K562 (cell line): ENCODE data around the gene GNAS-AS1. TPM values are rescaled to one million over a fixed set of nuclear protein-coding genes. Genes with fewer than 3 reads are reported as not detected.

Experiments
- ADNP ChIP-seq: fragments of 200-800 bp; sonication (Bioruptor generic); IDR thresholded peaks from 2 replicates; pipeline ENCODE4 v1.6.1; 2016; ENCODE audit warnings: missing genetic modification characterization, missing compliant biosample characterization
- FOXJ2 ChIP-seq: fragments of 200-800 bp; sonication (Bioruptor generic); IDR thresholded peaks from 2 replicates; pipeline ENCODE4 v1.6.1; 2016; ENCODE audit warnings: missing genetic modification characterization, missing compliant biosample characterization
- HNRNPLL ChIP-seq: fragments of 200-400 bp; formaldehyde crosslinking; IDR thresholded peaks from 2 replicates; pipeline ENCODE4 v1.6.1; 2017; ENCODE audit warnings: low read length, low read depth, mild to moderate bottlenecking; ENCODE audit not compliant: poor library complexity, severe bottlenecking
- ID3 ChIP-seq, 2 experiments: fragments of 250-450 bp in 1 of 2; fragments of 450-650 bp in 1 of 2; sonication (Bioruptor Pico) in 1 of 2; IDR thresholded peaks; 2 replicates each; pipeline versions ENCODE4 v1.6.1 to v1.8.0; 2016 to 2021; ENCODE audit warnings: mild to moderate bottlenecking in 2 of 2, moderate library complexity in 2 of 2, missing compliant biosample characterization in 1 of 2, missing genetic modification characterization in 1 of 2
- L3MBTL2 ChIP-seq: fragments of 450-650 bp; IDR thresholded peaks from 2 replicates; pipeline ENCODE4 v1.6.1; 2016; ENCODE audit warnings: mild to moderate bottlenecking, moderate library complexity
- MEIS2 ChIP-seq: fragments of 450-650 bp; IDR thresholded peaks from 2 replicates; pipeline ENCODE4 v1.6.1; 2014; ENCODE audit warnings: mild to moderate bottlenecking; ENCODE audit not compliant: partially characterized antibody
- PBX2 ChIP-seq, 2 experiments: IDR thresholded peaks in 1 of 2; conservative IDR thresholded peaks in 1 of 2; 2 replicates each; pipeline ENCODE4 v1.6.1; 2016; ENCODE audit warnings: low read depth in 2 of 2, mild to moderate bottlenecking in 1 of 2, missing compliant biosample characterization in 1 of 2, missing genetic modification characterization in 1 of 2, moderate library complexity in 1 of 2
- RBM17 ChIP-seq: fragments of 200-400 bp; formaldehyde crosslinking; IDR thresholded peaks from 2 replicates; pipeline ENCODE4 v1.6.1; 2017; ENCODE audit warnings: low read depth, mild to moderate bottlenecking, low read length, borderline replicate concordance
- RBM22 ChIP-seq: fragments of 200-400 bp; formaldehyde crosslinking; IDR thresholded peaks from 2 replicates; pipeline ENCODE4 v1.6.1; 2018; ENCODE audit warnings: low read length, low read depth; ENCODE audit not compliant: poor library complexity, severe bottlenecking
- RREB1 ChIP-seq: fragments of 250-450 bp; sonication (Bioruptor Pico); IDR thresholded peaks from 2 replicates; pipeline ENCODE4 v1.4.0; 2020
- STAG1 ChIP-seq: sonication (generic); formaldehyde crosslinking; IDR thresholded peaks from 2 replicates; pipeline ENCODE4 v1.5.0; 2020; ENCODE audit warnings: missing genetic modification reagents, borderline replicate concordance
- ZNF197 ChIP-seq: fragments of 200-800 bp; sonication (Bioruptor generic); IDR thresholded peaks from 2 replicates; pipeline ENCODE4 v1.6.1; 2016; ENCODE audit warnings: low read depth, missing genetic modification characterization, missing compliant biosample characterization
- polyA plus RNA-seq, 8 experiments: library from polyadenylated mRNA; depleted of rRNA in 4 of 8; stranded (reverse) in 5 of 8; unstranded in 3 of 8; fragments of >200 nt; fragmentation: Nextera tagmentation in 2 of 8; fragmentation: Illumina TruSeq in 1 of 8; extraction: Ambion mirVana in 2 of 8; extraction: Trizol in 1 of 8; gene quantifications; 2 replicates each; pipeline versions ENCODE4 v1.2.1 to v1.2.3, GENCODE V29; 2011 to 2014; ENCODE audit warnings: inconsistent platforms in 1 of 8, missing spikeins in 1 of 8
- total RNA-seq, 7 experiments: library from RNA; depleted of rRNA in 6 of 7; stranded (reverse); fragments of >200 nt in 6 of 7; fragmentation: Illumina TruSeq in 2 of 7; extraction: Trizol in 2 of 7; gene quantifications; 2 replicates each; pipeline versions ENCODE4 v1.2.1 to v1.2.3, GENCODE V29; 2011 to 2021; ENCODE audit warnings: low replicate concordance in 1 of 7
- TF ChIP-seq, protein P1 (sequence below), 2 experiments: IDR thresholded peaks; 2 replicates each; pipeline ENCODE4 v1.6.1; 2011; ENCODE audit warnings: borderline replicate concordance in 1 of 2, control low read depth in 1 of 2, low read depth in 1 of 2, low read length in 1 of 2, mild to moderate bottlenecking in 1 of 2, mixed read lengths in 1 of 2, moderate library complexity in 1 of 2; ENCODE audit not compliant: insufficient read depth in 1 of 2, insufficient read length in 1 of 2, poor library complexity in 1 of 2, severe bottlenecking in 1 of 2; ENCODE audit errors: extremely low read depth in 1 of 2
- TF ChIP-seq, protein P2 (sequence below): sonication (generic); formaldehyde crosslinking; IDR thresholded peaks from 2 replicates; pipeline ENCODE4 v1.9.0; 2022; ENCODE audit warnings: mild to moderate bottlenecking, missing genetic modification reagents

Gene GNAS-AS1
- total and polyA plus RNA-seq, 9 of the 15 experiments (the other 6 are each of a cell fraction or from before 2014, with no cell fraction given), result 0.04 to 2.5 (median 0.25) TPM

DNA sequence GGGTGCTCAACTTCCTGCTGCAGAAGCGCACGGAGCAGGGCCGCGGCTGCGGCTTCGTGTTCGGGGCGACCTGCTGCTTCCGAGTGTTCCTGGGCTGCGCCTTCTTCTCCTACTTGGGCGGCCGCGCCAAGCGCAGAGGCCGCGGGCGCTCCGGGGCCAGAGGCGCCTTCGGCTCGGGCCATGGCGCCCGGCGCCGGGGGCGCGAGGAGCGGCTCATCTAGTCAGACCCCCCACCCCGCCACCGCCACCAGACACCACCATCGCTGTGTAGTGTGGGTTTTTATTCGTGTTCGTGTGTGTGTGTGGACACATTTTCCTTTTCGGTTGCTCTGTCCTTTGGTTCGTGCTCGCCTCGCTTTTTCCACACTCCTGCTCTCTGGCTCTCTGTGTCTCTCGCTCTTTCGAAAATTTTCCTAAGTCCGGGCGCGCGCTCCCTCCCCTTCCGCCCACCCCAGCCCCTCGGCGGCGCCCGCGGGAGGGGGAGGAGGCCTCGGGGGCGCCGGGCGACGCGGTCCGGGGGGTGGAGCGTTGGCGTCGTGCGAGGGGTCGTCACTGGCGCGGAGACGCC, 39.9 kb upstream of the GNAS-AS1 start (continued):
- TF ChIP-seq, protein P1, sequence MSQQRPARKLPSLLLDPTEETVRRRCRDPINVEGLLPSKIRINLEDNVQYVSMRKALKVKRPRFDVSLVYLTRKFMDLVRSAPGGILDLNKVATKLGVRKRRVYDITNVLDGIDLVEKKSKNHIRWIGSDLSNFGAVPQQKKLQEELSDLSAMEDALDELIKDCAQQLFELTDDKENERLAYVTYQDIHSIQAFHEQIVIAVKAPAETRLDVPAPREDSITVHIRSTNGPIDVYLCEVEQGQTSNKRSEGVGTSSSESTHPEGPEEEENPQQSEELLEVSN (IDR thresholded peaks at IDR 0.05; ENCODE audit: borderline replicate concordance in 1 of 2, extremely low read depth in 1 of 2, insufficient read depth in 1 of 2, insufficient read length in 1 of 2, low read depth in 1 of 2, low read length in 1 of 2, poor library complexity in 1 of 2, severe bottlenecking in 1 of 2), result peak in 1 of 2 experiments; percentile 65
- TF ChIP-seq STAG1 (no peak), ZNF197 (no peak), RBM17 (no peak), PBX2 (CRISPR knock-in tag; IDR thresholded peaks at IDR 0.05; ENCODE audit: low read depth) (no peak), PBX2 (tag; conservative IDR thresholded peaks at IDR 0.05; ENCODE audit: low read depth) (no peak), RBM22 (peak; percentile 56), MEIS2 (no peak), HNRNPLL (no peak), ID3 (CRISPR knock-in tag; IDR thresholded peaks at IDR 0.05) (no peak), ID3 (tag; IDR thresholded peaks at IDR 0.05) (no peak), ADNP (tag) (no peak), L3MBTL2 (peak; percentile 85), FOXJ2 (tag) (no peak), RREB1 (CRISPR knock-in tag) (no peak)
- TF ChIP-seq, protein P2, sequence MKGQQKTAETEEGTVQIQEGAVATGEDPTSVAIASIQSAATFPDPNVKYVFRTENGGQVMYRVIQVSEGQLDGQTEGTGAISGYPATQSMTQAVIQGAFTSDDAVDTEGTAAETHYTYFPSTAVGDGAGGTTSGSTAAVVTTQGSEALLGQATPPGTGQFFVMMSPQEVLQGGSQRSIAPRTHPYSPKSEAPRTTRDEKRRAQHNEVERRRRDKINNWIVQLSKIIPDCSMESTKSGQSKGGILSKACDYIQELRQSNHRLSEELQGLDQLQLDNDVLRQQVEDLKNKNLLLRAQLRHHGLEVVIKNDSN, result no peak
